Mesendoderm (in vitro differentiated cells): Measurements from ENCODE around the gene LPIN3.

Experiments
- DNase-seq: peaks from one replicate; pipeline ENCODE4 v3.0.0; 2013
- H2AK5ac ChIP-seq: 2 replicates; pipeline ENCODE4 v1.6.1; 2013; ENCODE audit warnings: low read length, inconsistent platforms
- H2BK120ac ChIP-seq: 2 replicates; pipeline ENCODE4 v1.6.1; 2013; ENCODE audit warnings: low read depth, mild to moderate bottlenecking, low read length, moderate library complexity, mixed read lengths
- H2BK15ac ChIP-seq: replicated peaks from 2 replicates; pipeline ENCODE4 v1.6.1; 2013; ENCODE audit warnings: low read depth, mild to moderate bottlenecking, moderate library complexity
- H2BK5ac ChIP-seq: 2 replicates; pipeline ENCODE4 v1.6.1; 2013; ENCODE audit warnings: low read length, inconsistent platforms
- H3K18ac ChIP-seq: 2 replicates; pipeline ENCODE4 v1.6.1; 2013; ENCODE audit warnings: mild to moderate bottlenecking, low read length, mixed read lengths
- H3K23ac ChIP-seq: one replicate; pipeline ENCODE4 v1.6.1; 2013; ENCODE audit warnings: low read length
- H3K27ac ChIP-seq: 2 replicates; pipeline ENCODE4 v1.5.1; 2013; ENCODE audit warnings: low read depth, mild to moderate bottlenecking, inconsistent platforms, low read length, moderate library complexity
- H3K27me3 ChIP-seq: 2 replicates; pipeline ENCODE4 v1.6.1; 2013; ENCODE audit warnings: low read length, control low read depth, mild to moderate bottlenecking, inconsistent platforms; ENCODE audit not compliant: insufficient read depth, poor library complexity
- H3K36me3 ChIP-seq: 2 replicates; pipeline ENCODE4 v1.6.1; 2013; ENCODE audit warnings: low read length, inconsistent platforms; ENCODE audit not compliant: control insufficient read depth, insufficient read depth
- H3K4ac ChIP-seq: one replicate; pipeline ENCODE4 v1.6.1; 2013; ENCODE audit warnings: low read depth, mild to moderate bottlenecking, low read length, moderate library complexity
- H3K4me1 ChIP-seq: 2 replicates; pipeline ENCODE4 v1.6.1; 2013; ENCODE audit warnings: low read depth, low read length, inconsistent platforms; ENCODE audit not compliant: control insufficient read depth
- H3K4me2 ChIP-seq: 2 replicates; pipeline ENCODE4 v1.6.1; 2013; ENCODE audit warnings: low read length
- H3K4me3 ChIP-seq: 2 replicates; pipeline ENCODE4 v1.5.1; 2013; ENCODE audit warnings: mild to moderate bottlenecking, low read length
- H3K56ac ChIP-seq: one replicate; pipeline ENCODE4 v1.6.1; 2013; ENCODE audit warnings: low read length
- H3K79me1 ChIP-seq: 2 replicates; pipeline ENCODE4 v1.6.1; 2013; ENCODE audit warnings: low read length, inconsistent platforms
- H3K79me2 ChIP-seq: 2 replicates; pipeline ENCODE4 v1.6.1; 2013; ENCODE audit warnings: mild to moderate bottlenecking, low read length; ENCODE audit not compliant: control insufficient read depth, insufficient read depth
- H3K9ac ChIP-seq: 2 replicates; pipeline ENCODE4 v1.6.1; 2013; ENCODE audit warnings: low read length, inconsistent platforms
- H4K5ac ChIP-seq: one replicate; pipeline ENCODE4 v1.6.1; 2013; ENCODE audit warnings: low read length
- H4K8ac ChIP-seq: one replicate; pipeline ENCODE4 v1.6.1; 2013; ENCODE audit warnings: low read depth, mild to moderate bottlenecking, control low read depth, low read length, moderate library complexity
- WGBS: extraction: QIAGEN DNeasy Blood & Tissue Kit; methylation state at CpG from one replicate; pipeline ENCODE4 v1.1.7; 2013; ENCODE audit warnings: low lambda C conversion rate, missing lambda C conversion rate; ENCODE audit not compliant: insufficient coverage; ENCODE audit errors: extremely low coverage; 5-methylcytosine and 5-hydroxymethylcytosine counted together

Gene LPIN3

GRCh38 chr20:41373931-41374920 is 33.6 kb downstream of the LPIN3 start:
- no peak overlapping the region for H3K4ac ChIP-seq
- no peaks in the 10 kb centered on the region for H3K79me2 ChIP-seq
- no peak overlapping the region for H4K8ac ChIP-seq
- H3K4me1 ChIP-seq = no peaks in the 10 kb centered on the region
- no peaks in the 10 kb centered on the region for H3K27me3 ChIP-seq
- no peak overlapping the region for H2BK120ac ChIP-seq
- H3K4me2 ChIP-seq = no peak overlapping the region
- no peak overlapping the region for H3K23ac ChIP-seq
- H3K18ac ChIP-seq = no peak overlapping the region
- H3K9ac ChIP-seq = no peak overlapping the region
- H3K27ac ChIP-seq = no peak overlapping the region
- H4K5ac ChIP-seq = no peak overlapping the region
- H2BK15ac ChIP-seq = no peak overlapping the region
- no peak overlapping the region for H3K56ac ChIP-seq
- no peak overlapping the region for H3K4me3 ChIP-seq
- no CpG with 5 or more reads among the region's 9 CpGs for WGBS
- DNase-seq = no peak
- no peaks in the 10 kb centered on the region for H3K79me1 ChIP-seq
- no peaks in the 10 kb centered on the region for H3K36me3 ChIP-seq
- H2AK5ac ChIP-seq = no peak overlapping the region
- no peak overlapping the region for H2BK5ac ChIP-seq

- Histone ChIP-seq H3K9ac (no peak overlapping the region), H3K27me3 (no peaks in the 10 kb centered on the region), H2AK5ac (no peak overlapping the region), H4K8ac (no peak overlapping the region), H3K4me1 (no peaks in the 10 kb centered on the region), H3K56ac (no peak overlapping the region), H3K27ac (no peak overlapping the region), H3K4me2 (no peak overlapping the region), H2BK15ac (no peak overlapping the region), H3K4me3 (no peak overlapping the region), H3K18ac (no peak overlapping the region), H3K79me1 (no peaks in the 10 kb centered on the region), H2BK5ac (no peak overlapping the region), H3K79me2 (no peaks in the 10 kb centered on the region), H3K4ac (no peak overlapping the region), H4K5ac (no peak overlapping the region), H3K36me3 (no peaks in the 10 kb centered on the region), H3K23ac (no peak overlapping the region), H2BK120ac (no peak overlapping the region)
- no CpG with 5 or more reads among the region's 9 CpGs for WGBS
- no peak for DNase-seq
Measured at GRCh38 chr20:41375846-41376245, 35.2 kb downstream of the LPIN3 start.

- Histone ChIP-seq H3K18ac (no peak overlapping the region), H3K27me3 (no peaks in the 10 kb centered on the region), H3K36me3 (no peaks in the 10 kb centered on the region), H3K79me2 (no peaks in the 10 kb centered on the region), H3K56ac (no peak overlapping the region), H3K23ac (no peak overlapping the region), H3K4me2 (no peak overlapping the region), H3K9ac (no peak overlapping the region), H3K27ac (no peak overlapping the region), H3K4me3 (no peak overlapping the region), H2BK15ac (no peak overlapping the region), H2BK120ac (no peak overlapping the region), H3K79me1 (no peaks in the 10 kb centered on the region), H3K4ac (no peak overlapping the region), H2BK5ac (no peak overlapping the region), H4K8ac (no peak overlapping the region), H2AK5ac (no peak overlapping the region), H4K5ac (no peak overlapping the region), H3K4me1 (no peaks in the 10 kb centered on the region)
- no CpG with 5 or more reads among the region's 5 CpGs for WGBS
- DNase-seq = no peak
Measured at GRCh38 chr20:41376349-41376748, 35.7 kb downstream of the LPIN3 start.

GRCh38 chr20:41377275-41377674 is 36.7 kb downstream of the LPIN3 start:
- no peak for DNase-seq
- Histone ChIP-seq H3K27me3 (no peaks in the 10 kb centered on the region), H3K27ac (no peak overlapping the region), H2AK5ac (no peak overlapping the region), H3K4ac (no peak overlapping the region), H3K4me1 (no peaks in the 10 kb centered on the region), H3K9ac (no peak overlapping the region), H3K4me3 (no peak overlapping the region), H3K18ac (no peak overlapping the region), H3K4me2 (no peak overlapping the region), H4K8ac (no peak overlapping the region), H4K5ac (no peak overlapping the region), H2BK5ac (no peak overlapping the region), H3K23ac (no peak overlapping the region), H2BK15ac (no peak overlapping the region), H3K36me3 (no peaks in the 10 kb centered on the region), H2BK120ac (no peak overlapping the region), H3K56ac (no peak overlapping the region), H3K79me1 (no peaks in the 10 kb centered on the region), H3K79me2 (no peaks in the 10 kb centered on the region)
- WGBS = no CpG with 5 or more reads among the region's 6 CpGs

- Histone ChIP-seq H3K79me2 (no peaks in the 10 kb centered on the region), H2AK5ac (no peak overlapping the region), H4K8ac (no peak overlapping the region), H2BK5ac (no peak overlapping the region), H3K27me3 (no peaks in the 10 kb centered on the region), H3K4me3 (no peak overlapping the region), H3K56ac (no peak overlapping the region), H3K4me2 (no peak overlapping the region), H3K18ac (no peak overlapping the region), H3K36me3 (no peaks in the 10 kb centered on the region), H3K4me1 (no peaks in the 10 kb centered on the region), H3K4ac (no peak overlapping the region), H3K79me1 (no peaks in the 10 kb centered on the region), H3K23ac (no peak overlapping the region), H2BK120ac (no peak overlapping the region), H3K27ac (no peak overlapping the region), H3K9ac (no peak overlapping the region), H2BK15ac (no peak overlapping the region), H4K5ac (no peak overlapping the region)
- no CpG with 5 or more reads among the region's 2 CpGs for WGBS
- no peak for DNase-seq
Measured at GRCh38 chr20:41379551-41379950, 38.9 kb downstream of the LPIN3 start.
